SK-N-SH (cell line): ENCODE measurements around the gene ACTR2. TPM values are rescaled to one million over a fixed set of nuclear protein-coding genes. Genes with fewer than 3 reads are reported as not detected.
A peak's percentile ranks its signal among the peaks of the same experiment; 100 is the strongest.

Experiments used
- CTCF ChIA-PET: fragments of 300-600, 350-600 bp; formaldehyde crosslinking; extraction: SDS; loops from one replicate; lab custom pipeline; 2021; lab: Yijun Ruan, JAX
- POLR2A ChIA-PET: fragments of 350-600 bp; sonication (Branson Sonifier 250); formaldehyde crosslinking; extraction: SDS; loops from one replicate; lab custom pipeline; 2020; ENCODE audit warnings: antibody characterized with exemption, inconsistent platforms; lab: Yijun Ruan, JAX
- DNase-seq: peaks from one replicate; pipeline ENCODE4 v3.0.0; 2012
- H2AFZ ChIP-seq: fragments of 200-600 bp; sonication (generic); 2 replicates; pipeline ENCODE4 v1.8.1; 2016; ENCODE audit warnings: antibody characterized with exemption, mild to moderate bottlenecking, low read depth
- H3F3A ChIP-seq: fragments of 200-600 bp; sonication (generic); replicated peaks from 2 replicates; pipeline ENCODE3; 2016; ENCODE audit warnings: antibody characterized with exemption, mild to moderate bottlenecking; ENCODE audit not compliant: insufficient read depth
- H3K27ac ChIP-seq, 2 experiments: fragments of 200-500 bp in 1 of 2; fragments of 200-600 bp in 1 of 2; sonication (Bioruptor generic) in 1 of 2; sonication (generic), shearing (Covaris generic) in 1 of 2; 2 replicates each; pipeline versions ENCODE4 v1.5.1 to v1.6.1; 2014 to 2016; ENCODE audit warnings: low read depth in 2 of 2, inconsistent platforms in 1 of 2, low read length in 1 of 2, mild to moderate bottlenecking in 1 of 2, mixed read lengths in 1 of 2
- H3K27me3 ChIP-seq: fragments of 200-600 bp; sonication (generic), shearing (Covaris generic); 2 replicates; pipeline ENCODE4 v1.6.1; 2016; ENCODE audit warnings: mixed run types; ENCODE audit not compliant: insufficient read depth
- H3K36me3 ChIP-seq, 2 experiments: fragments of 200-500 bp in 1 of 2; fragments of 200-600 bp in 1 of 2; sonication (Bioruptor generic) in 1 of 2; sonication (generic) in 1 of 2; replicated peaks in 1 of 2; 2 replicates each; pipeline versions ENCODE3 to v1.5.1; 2014 to 2016; ENCODE audit warnings: low read length in 1 of 2, mild to moderate bottlenecking in 1 of 2; ENCODE audit not compliant: insufficient read depth in 2 of 2, control insufficient read depth in 1 of 2
- H3K4me1 ChIP-seq, 2 experiments: fragments of 200-500 bp in 1 of 2; fragments of 200-600 bp in 1 of 2; sonication (Bioruptor generic) in 1 of 2; sonication (generic), shearing (Covaris generic) in 1 of 2; 2 replicates each; pipeline versions ENCODE4 v1.5.1 to v1.6.1; 2014 to 2016; ENCODE audit warnings: low read depth in 1 of 2, low read length in 1 of 2, mixed run types in 1 of 2; ENCODE audit not compliant: insufficient read depth in 2 of 2, control insufficient read depth in 1 of 2
- H3K4me2 ChIP-seq: fragments of 200-600 bp; sonication (generic), shearing (Covaris generic); 2 replicates; pipeline ENCODE4 v1.6.1; 2017; ENCODE audit warnings: mixed run types
- H3K4me3 ChIP-seq, 2 experiments: fragments of 200-500 bp in 1 of 2; fragments of 200-600 bp in 1 of 2; sonication (Bioruptor generic) in 1 of 2; sonication (generic), shearing (Covaris generic) in 1 of 2; 2 replicates each; pipeline versions ENCODE4 v1.5.1 to v1.8.1; 2014 to 2016; ENCODE audit warnings: low read depth in 2 of 2, inconsistent platforms in 1 of 2, low read length in 1 of 2, mild to moderate bottlenecking in 1 of 2, mixed read lengths in 1 of 2, moderate library complexity in 1 of 2
- H3K79me2 ChIP-seq: fragments of 200-600 bp; sonication (generic); 2 replicates; pipeline ENCODE4 v1.8.1; 2017; ENCODE audit warnings: mild to moderate bottlenecking; ENCODE audit not compliant: insufficient read depth
- H3K9ac ChIP-seq: fragments of 200-600 bp; sonication (generic); 2 replicates; pipeline ENCODE4 v1.6.1; 2017; ENCODE audit warnings: mixed run types
- H3K9me2 ChIP-seq: fragments of 200-600 bp; sonication (generic); 2 replicates; pipeline ENCODE4 v1.6.1; 2017; ENCODE audit warnings: mixed run types
- H3K9me3 ChIP-seq: fragments of 200-600 bp; sonication (generic); 2 replicates; pipeline ENCODE4 v1.6.1; 2017; ENCODE audit warnings: mixed run types, mild to moderate bottlenecking, moderate library complexity
- H4K20me1 ChIP-seq: fragments of 200-600 bp; sonication (generic); 2 replicates; pipeline ENCODE4 v1.6.1; 2017; ENCODE audit warnings: mild to moderate bottlenecking, mixed run types; ENCODE audit not compliant: insufficient read depth
- CHD2 ChIP-seq: fragments of 150-350 bp; IDR thresholded peaks from 2 replicates; pipeline ENCODE4 v1.6.1; 2018; ENCODE audit warnings: low read length; ENCODE audit not compliant: partially characterized antibody
- FOXM1 ChIP-seq: IDR thresholded peaks from 2 replicates; pipeline ENCODE4 v1.4.0; 2012; ENCODE audit warnings: low read depth, mild to moderate bottlenecking
- IRF3 ChIP-seq: fragments of 150-350 bp; IDR thresholded peaks from 2 replicates; pipeline ENCODE4 v1.6.1; 2016; ENCODE audit warnings: mild to moderate bottlenecking, low read depth, low read length
- SMC3 ChIP-seq: IDR thresholded peaks from 2 replicates; pipeline ENCODE4 v1.6.1; 2012; ENCODE audit warnings: low read depth, low read length, improper control_type of control experiment
- TEAD4 ChIP-seq: IDR thresholded peaks from 2 replicates; pipeline ENCODE4 v1.4.0; 2012; ENCODE audit warnings: mild to moderate bottlenecking, borderline replicate concordance; ENCODE audit not compliant: insufficient read depth
- YY1 ChIP-seq: IDR thresholded peaks from 2 replicates; pipeline ENCODE4 v1.4.0; 2012; ENCODE audit warnings: low read depth, mild to moderate bottlenecking
- WGBS: methylation state at CpG from one replicate; pipeline ENCODE4 v1.1.6; 2017; ENCODE audit warnings: low lambda C conversion rate; 5-methylcytosine and 5-hydroxymethylcytosine counted together
- polyA plus RNA-seq, 3 experiments: library from polyadenylated mRNA; depleted of rRNA; stranded (reverse); fragments of >200 nt; gene quantifications; 2 replicates each; pipeline ENCODE4 v1.2.3, GENCODE V29; 2012
- TF ChIP-seq, protein P1 (sequence below): IDR thresholded peaks from 2 replicates; pipeline ENCODE4 v1.6.1; 2012; ENCODE audit warnings: mild to moderate bottlenecking, low read depth, low read length, moderate library complexity

The ACTR2 gene
- polyA plus RNA-seq, 1 of the 3 experiments (the other 2 are of a cell fraction): 53.0 TPM

- Histone ChIP-seq H3F3A (peaks cover 55% of the 10 kb centered on the region), H3K36me3 (peaks cover 34 to 66% of the 10 kb centered on the region in 2 experiments), H3K4me3 (no peak overlapping the region), H3K4me1 (peaks cover 2 to 35% of the 10 kb centered on the region in 2 experiments; a peak in 3 of 4 replicates), H3K9me3 (no peaks in the 10 kb centered on the region), H3K79me2 (peaks cover 94% of the 10 kb centered on the region), H3K27me3 (no peaks in the 10 kb centered on the region), H4K20me1 (peaks cover 69% of the 10 kb centered on the region), H3K4me2 (no peak overlapping the region), H3K9me2 (no peaks in the 10 kb centered on the region), H3K27ac (peak overlapping the region in 1 of 2 experiments; percentile 65; a peak in 2 of 4 replicates), H2AFZ (no peak overlapping the region), H3K9ac (no peak overlapping the region)
- no peak for DNase-seq
- WGBS: 89% methylated on average over 1 of the region's 1 CpG
- TF ChIP-seq IRF3: no peak
- no peak for TF ChIP-seq SMC3
- TF ChIP-seq, protein P1, sequence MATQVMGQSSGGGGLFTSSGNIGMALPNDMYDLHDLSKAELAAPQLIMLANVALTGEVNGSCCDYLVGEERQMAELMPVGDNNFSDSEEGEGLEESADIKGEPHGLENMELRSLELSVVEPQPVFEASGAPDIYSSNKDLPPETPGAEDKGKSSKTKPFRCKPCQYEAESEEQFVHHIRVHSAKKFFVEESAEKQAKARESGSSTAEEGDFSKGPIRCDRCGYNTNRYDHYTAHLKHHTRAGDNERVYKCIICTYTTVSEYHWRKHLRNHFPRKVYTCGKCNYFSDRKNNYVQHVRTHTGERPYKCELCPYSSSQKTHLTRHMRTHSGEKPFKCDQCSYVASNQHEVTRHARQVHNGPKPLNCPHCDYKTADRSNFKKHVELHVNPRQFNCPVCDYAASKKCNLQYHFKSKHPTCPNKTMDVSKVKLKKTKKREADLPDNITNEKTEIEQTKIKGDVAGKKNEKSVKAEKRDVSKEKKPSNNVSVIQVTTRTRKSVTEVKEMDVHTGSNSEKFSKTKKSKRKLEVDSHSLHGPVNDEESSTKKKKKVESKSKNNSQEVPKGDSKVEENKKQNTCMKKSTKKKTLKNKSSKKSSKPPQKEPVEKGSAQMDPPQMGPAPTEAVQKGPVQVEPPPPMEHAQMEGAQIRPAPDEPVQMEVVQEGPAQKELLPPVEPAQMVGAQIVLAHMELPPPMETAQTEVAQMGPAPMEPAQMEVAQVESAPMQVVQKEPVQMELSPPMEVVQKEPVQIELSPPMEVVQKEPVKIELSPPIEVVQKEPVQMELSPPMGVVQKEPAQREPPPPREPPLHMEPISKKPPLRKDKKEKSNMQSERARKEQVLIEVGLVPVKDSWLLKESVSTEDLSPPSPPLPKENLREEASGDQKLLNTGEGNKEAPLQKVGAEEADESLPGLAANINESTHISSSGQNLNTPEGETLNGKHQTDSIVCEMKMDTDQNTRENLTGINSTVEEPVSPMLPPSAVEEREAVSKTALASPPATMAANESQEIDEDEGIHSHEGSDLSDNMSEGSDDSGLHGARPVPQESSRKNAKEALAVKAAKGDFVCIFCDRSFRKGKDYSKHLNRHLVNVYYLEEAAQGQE: no peak
- no peak for TF ChIP-seq FOXM1
- ChIA-PET CTCF (interaction anchor here (0.7 to 4.1 kb wide), 10 partner anchors 13 to 676 kb away, joined by 3 to 30 read pairs (median 4); no protein-coding TSS in a partner anchor), POLR2A (no interaction called here)
Measured at GRCh38 chr2:65263262-65263661, 35.6 kb downstream of the ACTR2 start.

DNA sequence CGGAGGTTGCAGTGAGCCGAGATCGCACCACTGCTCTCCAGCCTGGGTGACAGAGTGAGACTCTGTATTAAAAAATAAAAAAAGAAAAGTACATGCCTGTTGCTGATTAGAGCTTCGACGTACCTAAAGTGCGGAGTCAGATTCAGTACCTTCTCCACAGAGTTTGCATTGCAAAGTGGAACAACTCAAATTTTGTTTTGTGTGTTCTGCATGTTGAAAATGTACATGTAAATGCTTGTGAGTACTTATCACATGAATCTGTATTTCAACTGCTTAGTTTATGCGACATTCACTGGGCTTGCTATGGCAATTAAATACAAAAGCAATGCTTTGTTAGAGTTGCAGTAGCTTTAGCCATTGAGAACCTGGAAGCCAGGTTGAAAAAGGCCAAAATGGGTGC, 36.4 kb downstream of the ACTR2 start:
- Histone ChIP-seq H3K9me3 (no peaks in the 10 kb centered on the region), H3K4me3 (no peak overlapping the region), H3K9me2 (no peaks in the 10 kb centered on the region), H3K4me2 (no peak overlapping the region), H2AFZ (no peak overlapping the region), H4K20me1 (peaks cover 62% of the 10 kb centered on the region), H3K27ac (peak overlapping the region in 1 of 2 experiments; percentile 65; a peak in 1 of 4 replicates), H3F3A (peaks cover 61% of the 10 kb centered on the region), H3K27me3 (no peaks in the 10 kb centered on the region), H3K4me1 (peaks cover 2 to 35% of the 10 kb centered on the region in 2 experiments; a peak in 3 of 4 replicates), H3K79me2 (peaks cover 92% of the 10 kb centered on the region), H3K36me3 (peaks cover 42 to 71% of the 10 kb centered on the region in 2 experiments), H3K9ac (no peak overlapping the region)
- CTCF ChIA-PET: interaction anchor here (0.7 to 4.1 kb wide), 12 partner anchors 12 to 676 kb away, joined by 3 to 30 read pairs (median 8); no protein-coding TSS in a partner anchor
- POLR2A ChIA-PET: no interaction called here
- TF ChIP-seq TEAD4: no peak
- TF ChIP-seq CHD2: no peak
- TF ChIP-seq YY1: no peak
- no peak for DNase-seq
- 91% methylated on average over 7 of the region's 7 CpGs for WGBS
